GM12878 (cell line): ENCODE results near the gene NKAIN2. TPM values are rescaled to one million over a fixed set of nuclear protein-coding genes. Genes with fewer than 3 reads are reported as not detected.

Experiments used
- ATAC-seq: fragments of 200-7000 bp; cut with Tn5 transposase; 3 replicates; pipeline ENCODE4 v1.9.1; 2020; ENCODE audit warnings: mild to moderate bottlenecking, moderate library complexity
- BruUV-seq: library from RNA; stranded (reverse); fragments of 400-500 nt; replicated peaks from 2 replicates; lab custom pipeline; 2021; lab: Mats Ljungman, UMichigan
- CTCF ChIA-PET: fragments of 300-600 bp; sonication (Branson Sonifier 250); formaldehyde crosslinking; extraction: SDS; loops from one replicate; lab custom pipeline; 2021; ENCODE audit warnings: inconsistent platforms; lab: Yijun Ruan, JAX
- POLR2A ChIA-PET: fragments of 350-600 bp; formaldehyde crosslinking; extraction: SDS; loops from one replicate; lab custom pipeline; 2021; ENCODE audit warnings: inconsistent platforms; lab: Charles Lee
- RAD21 ChIA-PET: fragments of 300-600 bp; sonication (Branson Sonifier 250); formaldehyde crosslinking; loops from one replicate; lab custom pipeline; 2023; ENCODE audit warnings: antibody characterized with exemption; ENCODE audit not compliant: unreplicated experiment; lab: Charles Lee
- SMC1A ChIA-PET: fragments of 300-600 bp; sonication (Branson Sonifier 250); formaldehyde crosslinking; loops from one replicate; lab custom pipeline; 2023; ENCODE audit not compliant: unreplicated experiment, uncharacterized antibody; lab: Charles Lee
- DNase-seq: peaks from one replicate; pipeline ENCODE4 v3.0.0-alpha.2; 2011; ENCODE audit warnings: low read depth, low spot score
- FAIRE-seq: peaks from 3 replicates; lab custom pipeline; 2011; peaks lifted over from hg19 to GRCh38; lab: Jason Lieb, UNC
- H2AFZ ChIP-seq: 2 replicates; pipeline ENCODE4 v1.6.0; 2011; ENCODE audit warnings: low read depth, low read length, control low read depth; ENCODE audit not compliant: control insufficient read depth
- H3K27ac ChIP-seq: 2 replicates; pipeline ENCODE4 v1.5.1; 2011; ENCODE audit warnings: control low read depth; ENCODE audit not compliant: control insufficient read depth, insufficient read depth
- H3K27me3 ChIP-seq, 2 experiments: replicated peaks in 1 of 2; 2 replicates each; pipeline versions ENCODE4 v1.6.0 to v1.6.1; 2011; ENCODE audit warnings: low read length in 1 of 2; ENCODE audit not compliant: control insufficient read depth in 2 of 2, insufficient read depth in 2 of 2
- H3K36me3 ChIP-seq, 2 experiments: 2 replicates each; pipeline ENCODE4 v1.5.1; 2011; ENCODE audit warnings: low read length in 1 of 2; ENCODE audit not compliant: control insufficient read depth in 2 of 2, insufficient read depth in 2 of 2
- H3K4me1 ChIP-seq: 2 replicates; pipeline ENCODE4 v1.6.1; 2011; ENCODE audit warnings: mild to moderate bottlenecking, low read length, moderate library complexity, mixed read lengths; ENCODE audit not compliant: control insufficient read depth, insufficient read depth
- H3K4me2 ChIP-seq: 2 replicates; pipeline ENCODE4 v1.6.0; 2011; ENCODE audit warnings: control low read depth; ENCODE audit not compliant: control insufficient read depth, insufficient read depth
- H3K4me3 ChIP-seq: fragments of 200-600 bp; sonication (generic); 2 replicates; pipeline ENCODE4 v1.5.1; 2016
- H3K79me2 ChIP-seq: 2 replicates; pipeline ENCODE4 v1.6.0; 2011; ENCODE audit warnings: low read length; ENCODE audit not compliant: control insufficient read depth, insufficient read depth
- H3K9ac ChIP-seq: 2 replicates; pipeline ENCODE4 v1.8.0; 2011; ENCODE audit warnings: low read length, control low read depth, mixed read lengths; ENCODE audit not compliant: control insufficient read depth, insufficient read depth
- H3K9me3 ChIP-seq: replicated peaks from 3 replicates; pipeline ENCODE4 v1.5.1; 2011; ENCODE audit warnings: mild to moderate bottlenecking, low read length; ENCODE audit not compliant: control insufficient read depth, insufficient read depth
- H4K20me1 ChIP-seq: 2 replicates; pipeline ENCODE4 v1.6.0; 2011; ENCODE audit not compliant: control insufficient read depth, insufficient read depth
- ASH2L ChIP-seq: fragments of 300-600, 200-600 bp; sonication (generic); IDR thresholded peaks from 2 replicates; pipeline ENCODE4 v1.6.1; 2017; ENCODE audit warnings: low read depth, mild to moderate bottlenecking, borderline replicate concordance
- BHLHE40 ChIP-seq, 2 experiments: fragments of 450-650 bp in 1 of 2; IDR thresholded peaks; 2 replicates each; pipeline ENCODE4 v1.6.1; 2011 to 2017; ENCODE audit warnings: low read depth in 2 of 2, borderline replicate concordance in 1 of 2, improper control_type of control experiment in 1 of 2, low read length in 1 of 2, mild to moderate bottlenecking in 1 of 2
- CHD1 ChIP-seq: IDR thresholded peaks from 2 replicates; pipeline ENCODE4 v1.6.1; 2012; ENCODE audit warnings: low read depth, low read length, improper control_type of control experiment
- EGR1 ChIP-seq, 2 experiments: IDR thresholded peaks; 1 replicate in 1 of 2; 2 replicates in 1 of 2; pipeline ENCODE4 v1.6.1; 2011 to 2012; ENCODE audit warnings: low read depth in 2 of 2, low read length in 2 of 2, borderline replicate concordance in 1 of 2, mild to moderate bottlenecking in 1 of 2, moderate library complexity in 1 of 2
- EP300 ChIP-seq, 2 experiments: fragments of 150-350 bp in 1 of 2; IDR thresholded peaks; 2 replicates each; pipeline ENCODE4 v1.6.1; 2011 to 2012; ENCODE audit warnings: low read depth in 2 of 2, low read length in 2 of 2, borderline replicate concordance in 1 of 2, improper control_type of control experiment in 1 of 2, inconsistent platforms in 1 of 2; ENCODE audit not compliant: control insufficient read depth in 1 of 2
- HDGF ChIP-seq: fragments of 450-650 bp; IDR thresholded peaks from 2 replicates; pipeline ENCODE4 v1.6.1; 2016; ENCODE audit warnings: antibody characterized with exemption
- MYC ChIP-seq: IDR thresholded peaks from 2 replicates; pipeline ENCODE4 v1.6.1; 2011; ENCODE audit warnings: mild to moderate bottlenecking, low read length, moderate library complexity, inconsistent platforms; ENCODE audit not compliant: insufficient read depth, insufficient replicate concordance, insufficient read length, severe bottlenecking
- RAD51 ChIP-seq: fragments of 450-650 bp; IDR thresholded peaks from 2 replicates; pipeline ENCODE4 v1.6.1; 2016; ENCODE audit warnings: moderate library complexity, mild to moderate bottlenecking, inconsistent platforms
- RCOR1 ChIP-seq: conservative IDR thresholded peaks from 2 replicates; pipeline ENCODE4 v1.6.1; 2012; ENCODE audit warnings: low read depth, low read length, improper control_type of control experiment
- SIN3A ChIP-seq: IDR thresholded peaks from 2 replicates; pipeline ENCODE4 v1.6.1; 2012; ENCODE audit warnings: low read depth, low read length, improper control_type of control experiment
- SMAD5 ChIP-seq: IDR thresholded peaks from 2 replicates; pipeline ENCODE4 v1.6.1; 2016; ENCODE audit warnings: antibody characterized with exemption, low read depth
- SP1 ChIP-seq: IDR thresholded peaks from one replicate; pipeline ENCODE4 v1.6.1; 2011; ENCODE audit warnings: low read depth, low read length
- SPI1 ChIP-seq: IDR thresholded peaks from 2 replicates; pipeline ENCODE4 v1.6.1; 2011; ENCODE audit warnings: low read depth, mild to moderate bottlenecking, low read length, moderate library complexity, borderline replicate concordance; ENCODE audit not compliant: insufficient read depth
- TAF1 ChIP-seq: IDR thresholded peaks from 2 replicates; pipeline ENCODE4 v1.6.1; 2011; ENCODE audit warnings: mild to moderate bottlenecking, low read depth, low read length, borderline replicate concordance
- ZNF687 ChIP-seq: fragments of 450-650 bp; IDR thresholded peaks from 2 replicates; pipeline ENCODE4 v1.6.1; 2017; ENCODE audit warnings: mild to moderate bottlenecking, moderate library complexity
- WGBS: methylation state at CpG from one replicate; pipeline ENCODE4 v1.1.6; 2016; ENCODE audit warnings: low lambda C conversion rate; ENCODE audit not compliant: insufficient replicate concordance, insufficient coverage; ENCODE audit errors: missing lambda C conversion rate; 5-methylcytosine and 5-hydroxymethylcytosine counted together
- in situ Hi-C: fragments of 300-500 bp; cut with MboI; formaldehyde crosslinking; loops from 9 replicates; pipeline ENCODE4 v1.14.3; 2018; ENCODE audit warnings: mixed read lengths
- intact Hi-C: fragments of 100-400 bp; cut with micrococcal nuclease; formaldehyde crosslinking; loops from one replicate; pipeline ENCODE4 v1.14.2; 2022; ENCODE audit not compliant: unreplicated experiment
- polyA plus RNA-seq, 11 experiments: library from polyadenylated mRNA; depleted of rRNA in 4 of 11; unstranded in 6 of 11; stranded (reverse) in 5 of 11; fragments of >200 nt; fragmentation: Nextera tagmentation in 4 of 11; fragmentation: Illumina TruSeq in 1 of 11; extraction: Ambion mirVana in 4 of 11; extraction: Trizol in 1 of 11; gene quantifications; 1 replicate in 1 of 11; 2 replicates in 10 of 11; pipeline versions ENCODE4 v1.2.1 to v1.2.3, GENCODE V29; 2011 to 2016; ENCODE audit warnings: inconsistent platforms in 2 of 11, missing spikeins in 2 of 11, low read depth in 1 of 11
- total RNA-seq, 4 experiments: library from RNA; depleted of rRNA in 3 of 4; stranded (reverse); fragments of >200 nt in 3 of 4; fragmentation: Illumina TruSeq in 1 of 4; extraction: Trizol in 1 of 4; gene quantifications; 2 replicates each; pipeline versions ENCODE4 v1.2.1 to v1.2.3, GENCODE V29; 2013 to 2021

The NKAIN2 gene
- total and polyA plus RNA-seq, 10 of the 15 experiments (the other 5 are each of a cell fraction or from before 2014, with no cell fraction given) = not detected

GRCh38 chr6:123804014-123804786, 535 bp downstream of the NKAIN2 start:
- ChIA-PET SMC1A (no interaction called here), POLR2A (no interaction called here), CTCF (no interaction called here), RAD21 (interaction anchor here (1.5 kb wide), 1 partner anchor 1310 kb away, joined by 3 read pairs; no protein-coding TSS in a partner anchor)
- Histone ChIP-seq H3K79me2 (no peaks in the 10 kb centered on the region), H3K9ac (no peak overlapping the region), H3K36me3 (no peaks in the 10 kb centered on the region), H3K27me3 (peaks cover 3 to 14% of the 10 kb centered on the region in 2 experiments), H3K4me2 (no peak overlapping the region), H3K9me3 (no peaks in the 10 kb centered on the region), H3K4me3 (no peak overlapping the region), H3K4me1 (peaks cover 3% of the 10 kb centered on the region; the same call in 1 of the 2 replicates), H2AFZ (no peak overlapping the region), H3K27ac (no peak overlapping the region), H4K20me1 (no peaks in the 10 kb centered on the region)
- in situ Hi-C loops = loop anchor here (25.0 kb wide), 1 partner anchor 983 kb away; no protein-coding TSS in a partner anchor
- WGBS = 12% methylated on average over 17 of the region's 25 CpGs
- BruUV-seq = no TSS peak
- TF ChIP-seq RAD51 (no peak), TAF1 (no peak), SMAD5 (no peak), CHD1 (no peak), HDGF (no peak), SIN3A (no peak), SPI1 (no peak), EP300 (IDR thresholded peaks at IDR 0.05; ENCODE audit: borderline replicate concordance in 1 of 2, control insufficient read depth in 1 of 2, low read depth in 2 of 2, low read length in 2 of 2) (no peak), BHLHE40 (IDR thresholded peaks at IDR 0.05; ENCODE audit: borderline replicate concordance in 1 of 2, low read depth in 2 of 2, low read length in 1 of 2) (no peak), RCOR1 (no peak), MYC (no peak), ASH2L (no peak), ZNF687 (no peak), SP1 (no peak), EGR1 (IDR thresholded peaks at IDR 0.05; ENCODE audit: borderline replicate concordance in 1 of 2, low read depth in 2 of 2, low read length in 2 of 2) (no peak)
- DNase-seq = no peak
- FAIRE-seq = no peak
- intact Hi-C loops = loop anchor here (5.0 kb wide), 1 partner anchor 248 kb away; no protein-coding TSS in a partner anchor
- ATAC-seq = no peak
